Esophagus squamous epithelium (tissue), 4 donors: ENCODE data around the gene ATP6V1D.

ENCODE experiments used
- CTCF ChIP-seq, 6 experiments: fragments of 450-650 bp in 4 of 6; fragments of 200-600 bp in 2 of 6; sonication (generic) in 2 of 6; IDR thresholded peaks; one replicate each; pipeline ENCODE4 v1.5.1; 2016 to 2019; ENCODE audit warnings: antibody characterized with exemption in 6 of 6, mild to moderate bottlenecking in 4 of 6, moderate library complexity in 4 of 6
- POLR2A ChIP-seq, 4 donors: fragments of 450-650 bp; IDR thresholded peaks; one replicate each; pipeline ENCODE4 v1.6.1; 2017; ENCODE audit warnings: antibody characterized with exemption in 4 of 4, mild to moderate bottlenecking in 4 of 4, moderate library complexity in 3 of 4

DNA sequence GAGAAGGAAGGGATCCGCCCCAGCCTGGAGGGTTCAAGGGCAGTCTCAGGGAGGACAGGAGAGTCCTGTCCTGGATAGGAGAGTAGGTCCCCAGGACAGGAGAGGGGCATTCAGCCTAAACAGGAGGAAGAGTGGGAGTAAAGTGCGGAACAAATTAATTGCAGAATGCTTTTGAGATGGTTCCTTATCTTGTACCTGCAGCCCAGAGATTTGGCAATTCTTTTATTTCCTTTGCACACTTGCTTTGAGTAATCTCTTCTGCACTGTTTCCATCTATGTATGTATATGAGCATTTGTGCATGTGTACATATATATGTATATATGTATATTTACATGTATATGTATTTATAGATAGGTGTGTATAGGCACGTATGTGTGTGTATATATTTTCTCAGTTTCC, 29.7 kb upstream of the ATP6V1D start:
- TF ChIP-seq CTCF (IDR thresholded peaks at IDR 0.05) (no peak), POLR2A (IDR thresholded peaks at IDR 0.05) (no peak)
